Forelimb muscle (tissue), 1 donor: ENCODE measurements around the gene ASB2. TPM values are rescaled to one million over a fixed set of nuclear protein-coding genes. Genes with fewer than 3 reads are reported as not detected.

Experiments used
- DNase-seq: peaks from one replicate; pipeline ENCODE4 v3.0.0-alpha.2; 2013; ENCODE audit warnings: low read depth
- polyA plus RNA-seq: library from polyadenylated mRNA; unstranded; fragments of 120-200 nt; gene quantifications from one replicate; pipeline ENCODE4 v1.2.1, GENCODE V29; 2013; ENCODE audit not compliant: insufficient read length

Gene ASB2
- polyA plus RNA-seq, 1 donor: 38.2 TPM

GRCh38 chr14:94001016-94001415, 24.6 kb upstream of the ASB2 start:
- DNase-seq: no peak

DNA sequence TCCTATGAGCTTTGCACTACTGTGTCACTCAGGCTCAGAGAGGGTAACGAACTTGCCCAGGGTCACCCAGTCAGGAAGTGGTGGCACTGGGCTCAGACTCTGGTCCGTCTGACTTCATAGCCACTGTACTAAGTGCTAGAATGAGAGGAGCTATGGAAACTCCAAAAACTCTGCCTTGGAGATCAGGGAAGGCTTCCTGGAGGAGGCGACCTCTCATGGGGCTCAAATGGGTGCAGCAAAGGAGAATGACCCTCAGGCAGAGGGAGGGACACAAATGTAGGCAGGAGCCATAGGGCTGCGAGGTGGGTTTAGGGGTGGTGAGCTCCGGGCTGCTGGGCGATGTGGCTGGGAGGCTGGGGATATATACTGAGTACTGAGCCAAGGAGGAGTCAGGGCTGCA, 23.9 kb upstream of the ASB2 start:
- DNase-seq: no peak

DNA sequence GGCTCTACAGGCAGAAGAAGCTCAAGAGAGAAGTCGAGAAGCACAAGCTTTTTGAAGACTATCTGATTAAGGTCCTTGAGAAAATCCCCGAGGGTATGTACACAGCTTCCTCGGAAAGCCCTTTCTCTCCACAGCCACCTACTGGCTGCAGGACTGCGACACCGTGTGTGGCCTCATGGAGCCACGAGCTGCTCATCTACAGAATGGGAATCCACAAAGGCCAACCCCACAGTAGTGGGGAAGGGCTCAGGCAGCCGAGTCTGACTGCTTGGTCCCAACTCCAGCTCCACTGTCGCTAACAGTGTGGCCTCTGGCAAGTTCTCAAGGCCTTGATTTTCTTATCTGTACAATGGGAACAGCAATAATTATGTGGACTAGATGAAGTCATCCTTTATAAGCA, 23.2 kb upstream of the ASB2 start:
- DNase-seq: no peak

GRCh38 chr14:93998871-93999403, 22.6 kb upstream of the ASB2 start:
- no peak for DNase-seq

- DNase-seq: no peak
Measured at GRCh38 chr14:93997916-93998870, 21.8 kb upstream of the ASB2 start.

- DNase-seq: no peak
Measured at GRCh38 chr14:93997082-93997481, 20.7 kb upstream of the ASB2 start, which contains the start of gene CCDC197. CCDC197 (plus strand) TSS chr14:93997301; CDS start chr14:93998132, 831 bp downstream.

DNA sequence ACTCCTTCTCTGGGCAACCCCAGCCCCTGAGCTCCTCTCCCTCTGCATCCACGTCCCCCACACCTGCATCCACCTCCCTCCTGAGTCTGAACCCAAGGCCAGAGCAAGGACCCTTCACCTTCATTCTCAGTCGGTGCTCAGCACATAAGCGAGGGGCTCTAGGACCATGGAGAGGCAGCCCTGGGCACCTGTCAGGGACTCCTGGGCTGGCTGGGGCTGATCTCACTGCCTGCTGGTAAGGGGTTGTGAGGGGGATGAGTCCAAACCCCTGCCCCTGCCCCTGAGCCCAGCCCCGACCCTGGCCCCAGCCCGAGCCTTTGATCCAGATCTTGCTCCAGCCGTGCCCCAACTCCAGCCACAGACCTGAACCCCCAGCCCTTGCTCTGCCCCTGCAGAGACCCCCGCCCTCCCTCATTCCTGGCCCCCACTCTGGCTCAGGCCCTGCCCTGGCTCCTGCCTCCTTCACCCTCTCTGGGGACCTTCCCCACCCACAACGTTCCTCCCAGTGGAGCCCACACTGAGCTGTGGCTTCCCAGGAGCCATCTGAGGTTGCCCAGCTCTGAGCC, 19.8 kb upstream of the ASB2 start:
- DNase-seq: no peak

DNA sequence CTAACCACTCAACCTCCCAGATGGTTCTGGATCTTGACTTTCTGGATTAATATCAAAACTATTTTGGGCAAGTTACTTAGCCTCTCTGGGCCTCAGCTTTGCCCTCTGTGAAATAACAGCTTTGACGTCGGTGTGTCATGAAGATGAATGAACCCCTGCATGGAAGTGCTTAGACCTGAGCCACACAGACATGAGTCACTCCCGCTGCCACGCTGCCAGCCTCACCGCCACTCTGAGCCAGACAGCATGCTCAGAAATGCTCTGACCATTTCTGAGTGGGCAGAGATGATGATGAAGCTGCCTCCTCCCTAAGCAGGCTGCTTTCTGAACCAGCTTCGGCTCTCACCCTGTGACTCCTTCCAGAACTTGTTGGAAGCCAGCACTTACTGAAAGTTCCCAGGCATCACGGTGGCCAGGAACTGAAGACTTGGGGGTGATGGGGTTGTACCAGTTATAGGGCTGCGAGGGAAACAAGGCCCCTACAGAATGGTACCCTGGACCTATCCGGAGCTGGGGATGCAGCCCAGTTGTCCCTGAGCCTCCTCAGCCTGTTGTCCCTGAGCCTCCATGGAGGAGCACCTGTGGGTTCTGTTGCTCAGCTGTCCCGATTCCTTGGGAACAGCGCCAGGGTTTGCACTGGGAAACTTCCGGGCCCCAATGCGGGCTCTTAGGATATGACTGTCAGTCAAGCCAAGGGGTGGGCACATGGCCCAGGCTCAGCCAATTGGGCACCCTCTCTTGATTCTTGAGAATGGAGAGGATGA, 18.7 kb upstream of the ASB2 start:
- DNase-seq: no peak

- DNase-seq: no peak
Measured at GRCh38 chr14:93993382-93993781, 17.0 kb upstream of the ASB2 start.

GRCh38 chr14:93991649-93992048, 15.3 kb upstream of the ASB2 start:
- no peak for DNase-seq

GRCh38 chr14:93991212-93991611, 14.8 kb upstream of the ASB2 start:
- DNase-seq: no peak

DNA sequence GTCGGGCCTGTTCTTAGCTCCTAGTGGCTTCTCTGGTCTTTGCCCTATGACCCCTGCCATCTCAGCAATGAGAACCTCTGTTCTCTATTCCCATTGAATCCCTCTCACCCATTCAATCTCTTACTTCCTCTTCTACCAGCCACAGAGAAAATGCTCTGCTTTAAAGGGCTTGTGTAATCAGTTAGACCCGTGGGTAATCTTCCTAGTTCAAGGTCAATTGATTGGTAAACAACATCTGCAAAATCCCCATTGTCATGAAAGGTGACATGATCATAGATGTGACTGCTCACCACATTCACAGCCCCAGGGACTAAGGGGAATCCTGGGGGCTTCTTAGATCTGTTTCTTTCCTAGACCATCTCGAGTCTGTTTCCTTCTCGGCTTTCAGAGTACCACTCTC, 13.6 kb upstream of the ASB2 start:
- no peak for DNase-seq

DNA sequence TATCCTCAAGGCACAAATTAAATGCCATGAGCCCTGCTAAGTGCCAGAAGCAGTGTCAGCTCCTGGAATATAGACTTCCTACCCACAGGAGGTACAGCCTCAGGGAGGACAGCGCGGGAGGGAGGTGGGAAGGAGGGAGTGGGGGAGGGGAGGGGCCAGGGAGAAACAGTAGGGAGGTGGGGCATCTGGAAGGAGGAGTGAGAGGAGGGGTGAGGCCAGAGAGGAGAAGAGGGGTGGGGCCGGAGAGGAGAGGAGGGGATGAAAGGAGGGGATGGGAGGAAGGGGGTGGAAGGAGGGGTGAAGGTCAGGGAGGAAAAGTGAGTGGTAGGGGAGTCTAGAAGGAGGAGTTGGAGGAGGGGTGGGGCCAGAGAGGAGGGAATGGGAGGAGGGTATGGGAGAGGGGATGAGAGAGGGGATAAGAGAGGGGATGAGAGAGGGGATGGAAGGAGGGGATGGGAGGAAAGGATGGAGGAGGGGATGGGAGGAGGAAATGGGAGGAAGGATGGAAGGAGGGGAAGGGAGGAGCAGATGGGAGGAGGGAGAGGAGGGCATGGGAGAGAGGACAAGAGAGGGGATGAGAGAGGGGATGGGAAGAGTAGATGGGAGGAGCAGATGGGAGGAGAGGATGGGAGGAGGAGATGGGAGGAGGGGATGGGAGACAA, 11.6 kb upstream of the ASB2 start:
- DNase-seq: no peak

DNA sequence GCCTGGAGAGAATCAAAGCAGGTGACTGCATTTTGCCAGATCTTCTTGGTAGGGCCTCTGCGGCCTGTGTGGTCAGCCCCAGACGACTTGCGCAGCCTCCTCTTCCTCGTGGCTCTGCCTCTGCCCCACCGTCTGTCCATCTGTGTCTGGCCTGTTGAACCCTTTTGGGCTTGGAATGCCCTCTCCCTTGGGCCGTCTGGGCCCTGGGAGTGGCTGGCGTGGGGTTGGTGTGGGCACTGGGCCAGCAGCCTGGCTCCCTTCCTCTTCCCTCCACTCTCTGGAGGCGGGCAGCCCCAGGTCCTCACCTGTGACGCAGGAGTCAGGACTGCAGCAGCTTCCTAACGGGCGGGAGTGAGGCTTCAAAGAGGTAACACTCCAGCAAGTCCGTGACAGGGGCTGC, 11.0 kb upstream of the ASB2 start:
- no peak for DNase-seq

DNA sequence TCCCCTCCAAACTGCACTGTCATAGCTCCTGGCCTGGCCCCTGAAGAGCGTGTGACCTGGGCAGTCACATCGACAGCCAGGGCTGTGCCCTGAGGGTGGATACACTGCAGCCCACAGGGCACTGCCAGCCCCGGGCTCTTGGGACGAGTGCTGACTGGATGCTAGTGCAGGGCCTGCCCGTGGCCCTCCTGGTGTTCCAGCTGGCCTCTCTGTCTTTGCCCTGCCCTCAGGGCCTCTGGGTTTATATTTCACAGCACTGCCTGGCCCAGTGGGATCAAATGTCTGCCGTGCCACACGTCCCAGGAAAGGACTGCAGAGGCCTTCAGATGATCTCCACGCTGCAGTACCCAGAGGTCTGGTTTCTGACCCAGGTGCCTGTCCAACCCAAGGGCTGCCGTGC, 10.6 kb upstream of the ASB2 start:
- DNase-seq: no peak

DNA sequence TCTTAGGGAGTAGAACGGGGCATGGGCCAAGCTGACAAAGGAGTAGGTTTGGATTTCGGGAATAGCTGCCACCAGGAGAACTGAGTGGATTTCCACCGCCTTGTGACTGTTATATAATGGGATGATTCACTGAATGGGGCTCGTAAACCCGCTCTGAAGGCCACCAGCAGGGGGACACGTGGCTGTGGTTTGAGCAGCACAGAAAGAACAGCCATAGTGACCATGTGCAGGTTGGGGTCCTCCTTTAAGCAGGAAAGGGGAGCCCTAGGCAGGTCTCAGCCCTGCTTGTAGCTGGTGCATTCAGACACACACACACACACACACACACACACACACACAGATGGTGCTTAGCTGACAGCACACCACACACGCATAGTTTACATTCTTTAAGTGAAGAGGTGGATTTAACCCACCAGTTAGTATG, 8.6 kb upstream of the ASB2 start:
- DNase-seq: no peak

GRCh38 chr14:93984070-93984469, 7.7 kb upstream of the ASB2 start:
- DNase-seq: no peak

DNA sequence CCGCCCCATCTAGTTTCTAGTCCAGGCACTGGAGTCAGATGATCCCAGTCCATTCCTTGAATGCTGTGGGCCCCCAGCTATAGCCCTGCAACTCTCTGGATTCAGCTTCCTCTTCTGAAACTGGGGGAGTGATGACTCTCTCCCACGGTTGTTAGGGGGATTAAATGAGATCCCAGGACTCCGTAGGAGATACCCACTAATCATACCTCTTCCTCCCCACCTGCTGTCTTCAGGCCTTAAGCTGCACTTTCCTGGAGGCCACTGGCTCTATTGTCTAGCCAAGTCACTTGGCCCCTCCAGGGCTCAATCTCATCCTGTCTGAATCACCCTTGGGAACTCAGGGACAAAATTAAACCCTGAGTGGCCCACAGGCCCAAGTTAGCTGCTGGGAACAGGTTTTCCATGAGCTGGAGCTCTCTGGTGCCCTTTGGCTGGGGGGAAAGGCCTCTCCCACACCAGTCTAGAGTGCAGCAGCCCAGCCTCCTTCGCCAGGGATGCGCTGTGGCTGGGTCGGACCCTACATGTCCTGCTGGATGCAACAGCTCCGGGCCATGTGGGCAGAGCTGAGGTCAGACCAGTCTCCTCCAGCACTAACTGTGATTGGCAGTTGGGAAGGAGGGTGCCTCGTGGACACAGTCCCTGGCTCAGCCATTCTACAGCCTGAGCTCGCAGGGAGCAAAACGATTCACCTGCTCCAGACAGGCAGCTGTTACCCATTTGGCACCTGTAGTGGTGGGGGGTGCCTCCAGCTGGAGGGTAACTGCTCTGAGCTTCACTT, 6.0 kb upstream of the ASB2 start:
- DNase-seq: no peak

DNA sequence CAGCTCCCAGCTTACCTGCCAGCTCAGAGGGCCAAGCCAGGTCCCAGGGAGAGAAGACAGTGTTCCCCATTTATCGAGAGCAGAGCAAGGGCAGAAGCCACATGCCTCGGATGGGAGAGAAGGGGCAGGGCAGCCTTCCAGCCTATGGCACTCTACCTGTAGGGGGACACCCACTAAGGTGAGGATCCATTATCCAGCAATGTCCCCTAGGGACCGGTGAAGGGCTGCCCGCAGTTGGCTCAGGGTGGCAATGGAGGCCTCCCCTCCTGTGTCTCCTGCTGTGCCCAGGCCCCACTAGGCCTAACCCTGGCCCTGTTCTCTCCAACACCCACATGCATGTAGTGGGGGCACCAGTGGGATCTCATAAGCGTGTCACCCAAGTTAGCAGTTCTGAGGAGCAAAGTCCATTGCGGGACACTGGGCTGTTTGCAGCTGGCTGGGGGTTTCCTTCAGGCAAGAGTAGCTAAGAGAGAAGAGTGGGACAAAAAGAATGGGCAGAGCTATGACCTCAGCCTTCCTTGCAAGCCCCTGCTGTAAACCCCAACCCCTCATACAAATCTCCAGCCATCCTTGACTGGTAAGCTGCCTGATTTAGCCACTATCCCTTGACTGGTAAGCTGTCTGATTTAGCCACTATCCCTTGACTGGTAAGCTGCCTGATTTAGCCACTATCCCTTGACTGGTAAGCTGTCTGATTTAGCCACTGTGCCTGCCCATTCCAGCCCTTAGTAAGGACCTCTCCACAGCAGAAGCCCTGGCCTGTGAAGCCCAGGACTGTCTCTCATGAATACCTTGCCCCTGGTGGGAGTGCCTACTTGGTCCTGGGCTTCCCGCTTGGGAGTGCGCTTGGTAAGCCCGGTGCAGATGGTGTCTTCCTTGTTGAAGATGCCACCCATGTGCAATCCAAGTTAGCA, 5.2 kb upstream of the ASB2 start:
- no peak for DNase-seq
